Stimulated activated CD4-positive, alpha-beta T cell treated with anti-CD3 and anti-CD28 coated beads, Interleukin-12 subunit alpha, Interleukin-12 subunit beta, amount 100 ng/mL, for 4 hours (primary cell): ENCODE measurements around the gene ASS1.

ENCODE experiments used
- DNase-seq: peaks from one replicate; pipeline ENCODE4 v3.0.0-alpha.2; 2020

Gene ASS1

GRCh38 chr9:130537346-130538050 lies 92.7 kb downstream of the ASS1 start:
- DNase-seq = no peak

GRCh38 chr9:130539420-130540223 lies 94.9 kb downstream of the ASS1 start:
- DNase-seq = no peak

GRCh38 chr9:130541533-130541932 lies 96.8 kb downstream of the ASS1 start:
- DNase-seq = no peak

GRCh38 chr9:130542038-130542437 lies 97.3 kb downstream of the ASS1 start:
- DNase-seq = no peak

GRCh38 chr9:130542457-130543228 lies 97.9 kb downstream of the ASS1 start:
- no peak for DNase-seq

GRCh38 chr9:130543368-130543767 lies 98.6 kb downstream of the ASS1 start:
- DNase-seq = no peak

- no peak for DNase-seq
Measured at GRCh38 chr9:130543859-130544258, 99.1 kb downstream of the ASS1 start.

- DNase-seq = no peak
Measured at GRCh38 chr9:130544364-130544763, 99.6 kb downstream of the ASS1 start.

- DNase-seq = no peak
Measured at GRCh38 chr9:130548103-130548502, 103.3 kb downstream of the ASS1 start.

GRCh38 chr9:130549093-130549735 lies 104.5 kb downstream of the ASS1 start:
- no peak for DNase-seq
